ENCODE measurements around the gene PHACTR2. TPM values are rescaled to one million over a fixed set of nuclear protein-coding genes. Genes with fewer than 3 reads are reported as not detected.

PHACTR2 gene
- total RNA-seq, 1 donor from 2014 or later: 44.7 TPM

GRCh38 chr6:143765422-143766184 lies 87.8 kb downstream of the PHACTR2 start:
- no peak overlapping the region for H2AFZ ChIP-seq (ENCODE audit: low read depth, low read length)
- no peaks in the 10 kb centered on the region for H3K79me2 ChIP-seq (ENCODE audit: insufficient read depth, low read length)
- H3K4me1 Mint-ChIP-seq (ENCODE audit: low read depth, unreplicated experiment): no peaks in the 10 kb centered on the region
- H3K4me3 Mint-ChIP-seq (ENCODE audit: unreplicated experiment): no peak overlapping the region
- H3K4me2 ChIP-seq (ENCODE audit: low read length): no peak overlapping the region
- TF ChIP-seq EZH2 (IDR thresholded peaks at IDR 0.05; ENCODE audit: insufficient read depth, low read length): no peak
- peaks cover 14% of the 10 kb centered on the region for H3K36me3 ChIP-seq (ENCODE audit: insufficient read depth, low read length)
- no peak overlapping the region for H3K27ac ChIP-seq (ENCODE audit: low read depth, low read length)
- H3K9ac ChIP-seq (ENCODE audit: low read length): no peak overlapping the region
- H3K27me3 ChIP-seq (ENCODE audit: insufficient read depth, low read length): no peaks in the 10 kb centered on the region
- no peaks in the 10 kb centered on the region for H3K9me3 Mint-ChIP-seq (ENCODE audit: unreplicated experiment)
- H4K20me1 ChIP-seq (ENCODE audit: insufficient read depth, low read length): no peaks in the 10 kb centered on the region
- no peaks in the 10 kb centered on the region for H3K9me3 ChIP-seq (ENCODE audit: insufficient read depth, low read depth, low read length)
- no peak for FAIRE-seq
- no peaks in the 10 kb centered on the region for H3K27me3 Mint-ChIP-seq (ENCODE audit: low read depth, unreplicated experiment)
- no peaks in the 10 kb centered on the region for H3K4me1 ChIP-seq (ENCODE audit: insufficient read depth, low read length)
- H3K27ac Mint-ChIP-seq (ENCODE audit: unreplicated experiment): no peak overlapping the region
- H3K4me3 ChIP-seq (ENCODE audit: insufficient read depth, low read depth, low read length): no peak overlapping the region
- peaks cover 22% of the 10 kb centered on the region for H3K36me3 Mint-ChIP-seq (ENCODE audit: low read depth, unreplicated experiment)
- no peak for DNase-seq (ENCODE audit: low read depth)

DNA sequence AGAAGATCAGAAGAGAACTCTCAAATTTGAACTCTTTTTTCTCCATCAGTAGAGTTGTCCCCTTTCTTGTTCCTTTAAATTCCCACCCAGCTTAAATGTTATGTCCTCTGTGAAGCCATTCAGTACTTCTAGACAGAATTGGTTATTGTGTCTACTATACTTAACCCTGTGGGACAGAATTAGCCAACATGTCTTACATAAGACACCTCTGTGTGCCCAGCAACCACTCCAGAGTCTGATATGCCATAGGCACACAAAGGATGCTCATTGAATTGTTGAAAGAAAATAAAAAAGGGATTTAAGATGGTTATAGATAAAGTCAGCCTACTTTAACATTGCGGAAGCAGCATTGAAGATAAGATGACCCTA lies 88.4 kb downstream of the PHACTR2 start:
- Histone ChIP-seq H3K36me3 (ENCODE audit: insufficient read depth, low read length) (peaks cover 14% of the 10 kb centered on the region), H3K9me3 (ENCODE audit: insufficient read depth, low read depth, low read length) (no peaks in the 10 kb centered on the region), H3K27me3 (ENCODE audit: insufficient read depth, low read length) (no peaks in the 10 kb centered on the region), H3K27ac (ENCODE audit: low read depth, low read length) (no peak overlapping the region), H3K9ac (ENCODE audit: low read length) (no peak overlapping the region), H2AFZ (ENCODE audit: low read depth, low read length) (no peak overlapping the region), H3K4me2 (ENCODE audit: low read length) (no peak overlapping the region), H3K4me1 (ENCODE audit: insufficient read depth, low read length) (no peaks in the 10 kb centered on the region), H3K4me3 (ENCODE audit: insufficient read depth, low read depth, low read length) (no peak overlapping the region), H4K20me1 (ENCODE audit: insufficient read depth, low read length) (no peaks in the 10 kb centered on the region), H3K79me2 (ENCODE audit: insufficient read depth, low read length) (no peaks in the 10 kb centered on the region)
- TF ChIP-seq EZH2 (IDR thresholded peaks at IDR 0.05; ENCODE audit: insufficient read depth, low read length) (no peak), CTCF (IDR thresholded peaks at IDR 0.05; ENCODE audit: insufficient read depth, low read depth, low read length) (no peak)
- DNase-seq (ENCODE audit: low read depth) (no peak), FAIRE-seq (peak; percentile 17)
- Mint-ChIP-seq H3K9me3 (ENCODE audit: unreplicated experiment) (no peaks in the 10 kb centered on the region), H3K4me3 (ENCODE audit: unreplicated experiment) (no peak overlapping the region), H3K36me3 (ENCODE audit: low read depth, unreplicated experiment) (peaks cover 21% of the 10 kb centered on the region), H3K27ac (ENCODE audit: unreplicated experiment) (no peak overlapping the region), H3K27me3 (ENCODE audit: low read depth, unreplicated experiment) (no peaks in the 10 kb centered on the region), H3K4me1 (ENCODE audit: low read depth, unreplicated experiment) (no peaks in the 10 kb centered on the region)

GRCh38 chr6:143767433-143767832 lies 89.7 kb downstream of the PHACTR2 start:
- H3K36me3 ChIP-seq (ENCODE audit: insufficient read depth, low read length): peaks cover 14% of the 10 kb centered on the region
- Mint-ChIP-seq H3K4me1 (ENCODE audit: low read depth, unreplicated experiment) (no peaks in the 10 kb centered on the region), H3K4me3 (ENCODE audit: unreplicated experiment) (no peak overlapping the region), H3K36me3 (ENCODE audit: low read depth, unreplicated experiment) (peaks cover 14% of the 10 kb centered on the region), H3K9me3 (ENCODE audit: unreplicated experiment) (no peaks in the 10 kb centered on the region), H3K27ac (ENCODE audit: unreplicated experiment) (no peak overlapping the region), H3K27me3 (ENCODE audit: low read depth, unreplicated experiment) (no peaks in the 10 kb centered on the region)
- H3K9ac ChIP-seq (ENCODE audit: low read length): no peak overlapping the region
- no peak overlapping the region for H2AFZ ChIP-seq (ENCODE audit: low read depth, low read length)
- H3K27me3 ChIP-seq (ENCODE audit: insufficient read depth, low read length): no peaks in the 10 kb centered on the region
- TF ChIP-seq CTCF (IDR thresholded peaks at IDR 0.05; ENCODE audit: insufficient read depth, low read depth, low read length): no peak
- TF ChIP-seq EZH2 (IDR thresholded peaks at IDR 0.05; ENCODE audit: insufficient read depth, low read length): no peak
- no peaks in the 10 kb centered on the region for H3K79me2 ChIP-seq (ENCODE audit: insufficient read depth, low read length)
- no peak overlapping the region for H3K27ac ChIP-seq (ENCODE audit: low read depth, low read length)
- H3K4me2 ChIP-seq (ENCODE audit: low read length): no peak overlapping the region
- no peak overlapping the region for H3K4me3 ChIP-seq (ENCODE audit: insufficient read depth, low read depth, low read length)
- FAIRE-seq (no peak), DNase-seq (ENCODE audit: low read depth) (no peak)
- H4K20me1 ChIP-seq (ENCODE audit: insufficient read depth, low read length): no peaks in the 10 kb centered on the region
- H3K4me1 ChIP-seq (ENCODE audit: insufficient read depth, low read length): no peaks in the 10 kb centered on the region
- no peaks in the 10 kb centered on the region for H3K9me3 ChIP-seq (ENCODE audit: insufficient read depth, low read depth, low read length)

Measured in astrocyte (in vitro differentiated cells and primary cell).